ENCODE data around the gene ZNF385D.

- TF ChIP-seq BHLHE40 (IDR thresholded peaks at IDR 0.05; ENCODE audit: borderline replicate concordance) = no peak
- TF ChIP-seq SUZ12 (IDR thresholded peaks at IDR 0.05) = no peak
- TF ChIP-seq SP1 (IDR thresholded peaks at IDR 0.05) = no peak
- no peak for TF ChIP-seq ELF4 (IDR thresholded peaks at IDR 0.05)
- TF ChIP-seq NFRKB (IDR thresholded peaks at IDR 0.05) = no peak
- TF ChIP-seq FOXA1 (IDR thresholded peaks at IDR 0.05) = no peak
- TF ChIP-seq PKNOX1 (IDR thresholded peaks at IDR 0.05) = no peak
- TF ChIP-seq ARNT (IDR thresholded peaks at IDR 0.05) = no peak
- no peak for TF ChIP-seq FOXM1 (IDR thresholded peaks at IDR 0.05; ENCODE audit: borderline replicate concordance)
- no peak for TF ChIP-seq TARDBP (IDR thresholded peaks at IDR 0.05)
- no peak for TF ChIP-seq FOXK2 (IDR thresholded peaks at IDR 0.05)
- no peak for TF ChIP-seq CTBP1 (IDR thresholded peaks at IDR 0.05; ENCODE audit: borderline replicate concordance)
- TF ChIP-seq L3MBTL2 (conservative IDR thresholded peaks at IDR 0.05) = no peak
Measured at GRCh38 chr3:21407743-21408142, 343.3 kb downstream of the ZNF385D start.
